ENCODE results near the gene SP140. TPM values are rescaled to one million over a fixed set of nuclear protein-coding genes. Genes with fewer than 3 reads are reported as not detected.

SP140 gene
- total and polyA plus RNA-seq, 10 of the 15 experiments (the other 5 are each of a cell fraction or from before 2014, with no cell fraction given), result 61.7 to 164 (median 90.7) TPM

- TF ChIP-seq MEF2B (IDR thresholded peaks at IDR 0.05; ENCODE audit: partially characterized antibody, poor library complexity, severe bottlenecking), result peak; percentile 13
- peak; percentile 27; the same call in 1 of the 2 replicates for TF ChIP-seq CREM (IDR thresholded peaks at IDR 0.05; ENCODE audit: low read depth)
- no peak for TF ChIP-seq ZNF24 (IDR thresholded peaks at IDR 0.05)
- no peak for TF ChIP-seq WRNIP1 (IDR thresholded peaks at IDR 0.05; ENCODE audit: borderline replicate concordance, low read depth, low read length)
- TF ChIP-seq USF1 (IDR thresholded peaks at IDR 0.05; ENCODE audit: borderline replicate concordance, extremely low read length, insufficient read depth, low read depth, low read length), result no peak
- no peak for TF ChIP-seq POLR2AphosphoS5 (IDR thresholded peaks at IDR 0.05; ENCODE audit: low read length)
- peak; percentile 20 for TF ChIP-seq SKIL (IDR thresholded peaks at IDR 0.05; ENCODE audit: low read depth, poor library complexity, severe bottlenecking)
- TF ChIP-seq RUNX3 (IDR thresholded peaks at IDR 0.05; ENCODE audit: low read length), result peak; percentile 34
- TF ChIP-seq CBX5 (IDR thresholded peaks at IDR 0.05; ENCODE audit: low read depth), result 0 out of 2 replicates have a peak, but pooled peaks have one; percentile 10
- peak; percentile 53 for TF ChIP-seq SMAD1 (IDR thresholded peaks at IDR 0.05; ENCODE audit: low read depth, partially characterized antibody)
- TF ChIP-seq ATF7 (IDR thresholded peaks at IDR 0.05; ENCODE audit: low read depth), result peak; percentile 69
- TF ChIP-seq IKZF2 (IDR thresholded peaks at IDR 0.05), result peak; percentile 40 to 43; a peak in 1 of 4 replicates
- TF ChIP-seq IRF4 (IDR thresholded peaks at IDR 0.05; ENCODE audit: low read depth, low read length), result peak; percentile 75; the same call in 1 of the 2 replicates
- no peak for TF ChIP-seq RCOR1 (conservative IDR thresholded peaks at IDR 0.05; ENCODE audit: low read depth, low read length)
- 0 out of 2 replicates have a peak, but pooled peaks have one; percentile 35 for TF ChIP-seq FOXM1 (IDR thresholded peaks at IDR 0.05; ENCODE audit: low read depth, low read length)
- TF ChIP-seq KLF5 (IDR thresholded peaks at IDR 0.05; ENCODE audit: partially characterized antibody), result no peak
- 0 out of 4 replicates have a peak, but pooled peaks of 1 of the 2 experiments have one; percentile 36 for TF ChIP-seq ETV6 (conservative IDR thresholded peaks at IDR 0.05 in 1 of 2, IDR thresholded peaks at IDR 0.05 in 1 of 2; ENCODE audit: borderline replicate concordance in 1 of 2, low read depth in 1 of 2)
Measured at GRCh38 chr2:230347659-230348305, 122.2 kb downstream of the SP140 start (continued).

Measured in GM12878 (cell line).